Left lung (tissue), 10 donors: ENCODE results near the gene TSPAN9. TPM values are rescaled to one million over a fixed set of nuclear protein-coding genes. Genes with fewer than 3 reads are reported as not detected.

Experiments
- ATAC-seq: fragments of 200-7000 bp; cut with Tn5 transposase; one replicate; pipeline ENCODE4 v1.9.1; 2020; ENCODE audit warnings: moderate library complexity
- DNase-seq, 4 donors: peaks; one replicate each; pipeline ENCODE4 v3.0.0-alpha.2; 2013 to 2020
- H3K27ac ChIP-seq, 2 donors: fragments of 200-600 bp; sonication (generic) in 1 of 2; one replicate each; pipeline versions ENCODE4 v1.5.0 to v1.8.0; 2020 to 2021
- H3K27me3 ChIP-seq, 2 donors: fragments of 200-600 bp; sonication (generic) in 1 of 2; one replicate each; pipeline versions ENCODE4 v1.5.0 to v1.8.0; 2020 to 2021
- H3K36me3 ChIP-seq, 2 donors: fragments of 200-600 bp; sonication (generic) in 1 of 2; one replicate each; pipeline versions ENCODE4 v1.5.0 to v1.8.0; 2020 to 2021
- H3K4me1 ChIP-seq, 2 donors: fragments of 200-600 bp; one replicate each; pipeline ENCODE4 v1.8.0; 2021
- H3K4me3 ChIP-seq, 2 donors: fragments of 200-600 bp; sonication (generic) in 1 of 2; one replicate each; pipeline versions ENCODE4 v1.5.0 to v1.8.0; 2020 to 2021; ENCODE audit warnings: mild to moderate bottlenecking in 1 of 2
- H3K9me3 ChIP-seq, 2 donors: fragments of 200-600 bp; sonication (generic) in 1 of 2; one replicate each; pipeline versions ENCODE4 v1.5.0 to v1.8.0; 2020 to 2021
- CTCF ChIP-seq, 2 donors: fragments of 200-600 bp; sonication (generic) in 1 of 2; IDR thresholded peaks; one replicate each; pipeline versions ENCODE4 v1.5.0 to v1.8.0; 2021; ENCODE audit warnings: antibody characterized with exemption in 2 of 2
- intact Hi-C, 2 donors: fragments of 100-400 bp; cut with DNase I; formaldehyde crosslinking; loops; one replicate each; pipeline versions ENCODE4 v1.11.2 to v1.14.2; 2022
- polyA plus RNA-seq, 6 donors: library from polyadenylated mRNA; unstranded; fragments of 120-200 nt; gene quantifications; one replicate each; pipeline ENCODE4 v1.2.1, GENCODE V29; 2013; ENCODE audit not compliant: insufficient read length in 6 of 6
- total RNA-seq, 2 donors: library from RNA; stranded (reverse); fragmentation: NEBNext Ultra II Directional; extraction: Animal tissue kit (Norgen Biotek cat#: 25700); gene quantifications; one replicate each; pipeline ENCODE4 v1.2.1, GENCODE V29; 2021
- donor health status: DM: no; HTN: yes; CAD: no.
- donor health status: DM: no; HTN: no; CAD: no.

The TSPAN9 gene
- total and polyA plus RNA-seq, 8 donors: 35.6 to 98.6 (median 81.3) TPM

- ATAC-seq (no peak), DNase-seq (peak in 1 of 4 donors; percentile 49)
Measured at GRCh38 chr12:3317841-3318501, 240.8 kb downstream of the TSPAN9 start.

GRCh38 chr12:3319723-3320492, 242.7 kb downstream of the TSPAN9 start:
- no peak overlapping the region for H3K4me3 ChIP-seq
- no peaks in the 10 kb centered on the region for H3K36me3 ChIP-seq
- peaks cover 0 to 6% of the 10 kb centered on the region in 2 donors for H3K4me1 ChIP-seq
- H3K27me3 ChIP-seq: no peaks in the 10 kb centered on the region
- TF ChIP-seq CTCF (IDR thresholded peaks at IDR 0.05): no peak
- H3K27ac ChIP-seq: no peak overlapping the region
- ATAC-seq (no peak), DNase-seq (peak in 1 of 4 donors; percentile 43)
- no peaks in the 10 kb centered on the region for H3K9me3 ChIP-seq
- intact Hi-C loops: no loop called here

More at GRCh38 chr12:3317841-3318501, 240.8 kb downstream of the TSPAN9 start:
- Histone ChIP-seq H3K9me3 (no peaks in the 10 kb centered on the region), H3K36me3 (no peaks in the 10 kb centered on the region), H3K4me3 (no peak overlapping the region), H3K27me3 (peaks cover 0 to 5% of the 10 kb centered on the region in 2 donors), H3K4me1 (peaks cover 0 to 7% of the 10 kb centered on the region in 2 donors), H3K27ac (no peak overlapping the region)
- no peak for TF ChIP-seq CTCF (IDR thresholded peaks at IDR 0.05)
- intact Hi-C loops: no loop called here

GRCh38 chr12:3320881-3321509, 243.8 kb downstream of the TSPAN9 start:
- Histone ChIP-seq H3K4me1 (no peaks in the 10 kb centered on the region), H3K27ac (no peak overlapping the region), H3K27me3 (no peaks in the 10 kb centered on the region), H3K4me3 (no peak overlapping the region), H3K36me3 (no peaks in the 10 kb centered on the region), H3K9me3 (no peaks in the 10 kb centered on the region)
- intact Hi-C loops: no loop called here
- DNase-seq: no peak
- no peak for ATAC-seq
- no peak for TF ChIP-seq CTCF (IDR thresholded peaks at IDR 0.05)

GRCh38 chr12:3321881-3322280, 244.7 kb downstream of the TSPAN9 start:
- Histone ChIP-seq H3K27me3 (no peaks in the 10 kb centered on the region), H3K9me3 (no peaks in the 10 kb centered on the region), H3K36me3 (no peaks in the 10 kb centered on the region), H3K4me1 (no peaks in the 10 kb centered on the region), H3K27ac (no peak overlapping the region), H3K4me3 (no peak overlapping the region)
- no peak for ATAC-seq
- no peak for DNase-seq
- intact Hi-C loops: no loop called here
- TF ChIP-seq CTCF (IDR thresholded peaks at IDR 0.05): no peak
